Activated CD8-positive, alpha-beta memory T cell treated with anti-CD3 and anti-CD28 coated beads, Interleukin-2, amount 50 U/mL, for 24 hours (primary cell): ENCODE results near the gene C8A.

Source experiments
- DNase-seq: peaks from one replicate; pipeline ENCODE4 v3.0.0-alpha.2; 2020; ENCODE audit errors: extremely low read depth

C8A gene

GRCh38 chr1:56837244-56837939, 17.2 kb upstream of the C8A start:
- DNase-seq, result no peak

DNA sequence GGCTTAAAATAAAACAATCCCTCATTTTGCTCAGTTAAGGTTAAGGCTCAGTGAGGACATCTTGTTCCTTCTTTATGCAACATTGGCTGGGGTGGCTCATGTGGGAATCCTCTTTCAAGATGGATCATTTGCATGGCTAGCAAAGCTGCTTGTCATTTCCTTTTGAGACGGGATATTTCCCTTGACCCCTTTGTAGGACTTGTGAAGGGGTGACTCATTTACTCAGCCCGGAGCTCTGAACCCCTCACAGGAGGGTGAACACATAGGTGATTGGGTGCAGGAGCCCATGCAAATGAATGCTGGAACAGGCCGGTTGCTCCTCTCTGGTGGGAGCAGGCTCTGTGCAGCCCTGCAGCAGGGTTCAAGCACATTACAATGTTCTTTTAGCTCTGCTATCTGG, 15.8 kb upstream of the C8A start:
- no peak for DNase-seq

DNA sequence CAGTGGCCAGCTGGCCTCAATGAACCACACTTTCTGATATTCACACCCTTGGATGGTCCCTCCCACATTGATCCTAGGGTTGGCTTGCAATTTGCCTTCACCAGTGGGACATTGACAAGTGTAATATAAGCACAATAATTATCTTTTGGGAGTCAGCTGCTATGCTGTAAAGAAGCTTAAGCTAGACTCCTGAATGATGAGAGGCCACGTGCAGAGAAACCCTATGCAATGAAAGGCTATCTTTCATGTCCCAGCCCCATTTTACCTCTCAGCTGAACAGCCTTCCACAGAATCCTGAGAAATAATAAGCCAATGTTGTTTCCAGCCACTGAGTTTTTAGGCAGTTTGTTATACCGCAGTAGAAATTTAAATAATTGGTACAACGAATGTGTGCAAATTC, 11.1 kb upstream of the C8A start:
- no peak for DNase-seq

DNA sequence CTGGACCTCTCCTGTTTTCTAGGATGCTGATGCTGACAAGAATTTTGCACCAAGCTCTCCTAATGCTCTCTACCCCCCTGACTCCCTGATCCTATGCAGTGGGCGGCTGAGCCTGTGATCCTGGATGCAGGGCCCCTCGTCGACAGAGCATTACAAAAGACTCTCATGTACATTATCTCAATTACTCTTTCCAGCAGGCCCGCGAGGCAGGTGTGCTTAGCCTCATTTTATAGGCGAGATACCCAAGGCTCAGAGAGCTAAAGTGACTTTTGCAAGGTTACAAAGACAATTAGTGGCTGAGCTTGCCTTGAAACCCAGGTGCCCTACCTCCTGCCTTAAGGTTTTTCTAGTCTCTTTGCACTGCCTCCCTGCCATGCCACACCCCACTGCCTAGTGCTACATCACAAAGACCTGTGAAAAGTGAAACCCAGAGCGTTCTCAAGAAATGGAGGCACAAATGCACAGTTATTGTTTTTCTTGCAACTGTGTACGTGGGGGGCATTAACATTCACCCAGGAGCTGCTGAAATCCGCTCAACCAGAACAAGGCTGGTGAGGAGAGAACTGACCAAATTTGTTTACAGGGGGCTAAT, 10.0 kb upstream of the C8A start:
- DNase-seq, result no peak

- no peak for DNase-seq
Observed at GRCh38 chr1:56845343-56845742, 9.3 kb upstream of the C8A start.

DNA sequence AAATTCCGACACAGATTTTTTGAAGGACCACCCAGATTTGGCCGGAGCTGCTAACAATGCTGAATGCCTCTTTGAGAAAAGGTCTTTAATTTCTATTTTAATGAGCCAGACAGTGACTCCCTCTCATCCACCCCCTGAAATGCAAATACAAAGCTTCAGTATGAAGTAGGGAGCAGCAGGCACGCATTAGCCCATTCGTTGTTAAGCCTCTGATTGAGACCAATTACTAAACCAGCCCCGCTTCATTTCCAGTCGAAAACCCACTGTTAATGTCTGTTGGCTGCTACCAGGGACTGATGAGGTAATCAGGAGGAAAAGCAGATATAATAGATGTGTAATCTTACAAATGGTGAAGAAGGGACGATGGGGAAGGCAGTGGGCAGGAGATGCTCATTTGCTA, 4.8 kb upstream of the C8A start:
- no peak for DNase-seq

- DNase-seq, result no peak
Observed at GRCh38 chr1:56850411-56850810, 4.2 kb upstream of the C8A start.

GRCh38 chr1:56850922-56851321, 3.7 kb upstream of the C8A start:
- DNase-seq, result no peak

DNA sequence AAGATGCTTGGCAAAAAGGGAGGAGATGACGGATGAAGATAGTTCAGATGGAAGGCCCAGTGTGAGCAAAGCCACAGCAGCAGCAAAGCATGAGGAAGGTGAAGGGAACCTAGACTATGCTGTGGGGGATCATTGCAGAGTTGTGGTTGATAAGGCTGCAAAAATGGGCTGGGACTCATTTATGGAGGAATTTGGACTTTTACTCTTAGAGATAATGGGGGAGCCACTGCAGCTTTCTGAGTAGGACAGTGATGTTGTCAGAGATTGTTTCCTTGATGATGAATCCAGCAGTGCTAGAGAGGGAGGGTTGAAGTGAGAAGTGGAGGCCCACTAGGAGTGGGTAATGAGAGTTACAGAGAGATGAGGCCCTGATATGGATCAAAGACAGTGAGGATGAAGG, 2.1 kb upstream of the C8A start:
- DNase-seq, result no peak

DNA sequence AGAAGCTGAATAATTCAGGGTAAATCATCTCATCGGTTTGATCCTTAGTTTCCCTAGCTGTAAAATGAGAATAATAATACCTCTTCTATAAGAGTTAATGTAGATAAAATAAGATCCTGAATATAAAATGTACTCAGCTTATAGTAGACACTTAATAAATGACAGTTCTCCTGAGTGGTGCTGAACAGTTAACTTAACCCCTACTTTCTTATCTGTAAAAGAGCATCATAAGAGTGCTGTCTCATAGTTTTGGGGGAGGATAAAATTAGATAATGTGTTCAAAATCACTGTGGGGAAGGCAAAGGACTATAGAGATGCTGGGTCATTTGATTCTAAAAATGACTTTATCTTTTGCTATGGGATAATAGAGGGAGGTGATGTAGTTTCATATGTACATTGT, 593 bp downstream of the C8A start:
- no peak for DNase-seq

GRCh38 chr1:56856186-56856585, 1.6 kb downstream of the C8A start:
- no peak for DNase-seq

DNA sequence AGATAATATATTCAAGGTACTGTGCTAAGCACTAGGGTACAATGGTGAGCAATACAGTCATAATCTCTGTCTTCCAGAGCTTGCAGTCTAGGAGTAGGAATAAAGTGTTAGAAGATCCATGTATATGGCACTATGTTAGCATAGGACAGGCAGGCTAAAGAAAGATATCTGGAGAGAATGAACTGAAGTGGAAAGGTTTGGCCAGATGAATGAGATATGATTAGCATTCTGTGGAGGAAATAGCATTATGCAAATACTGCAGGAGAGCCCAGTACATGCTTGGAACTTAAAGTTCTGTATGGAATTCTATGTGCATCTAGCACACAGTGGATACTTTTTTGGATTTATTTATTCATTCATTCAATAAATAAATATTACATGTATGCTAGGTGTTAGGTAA, 4.7 kb downstream of the C8A start:
- DNase-seq, result no peak

- DNase-seq, result no peak
Observed at GRCh38 chr1:56863265-56863992, 8.8 kb downstream of the C8A start.

GRCh38 chr1:56864430-56864829, 9.8 kb downstream of the C8A start:
- DNase-seq, result no peak

- no peak for DNase-seq
Observed at GRCh38 chr1:56866656-56867055, 12.1 kb downstream of the C8A start.

DNA sequence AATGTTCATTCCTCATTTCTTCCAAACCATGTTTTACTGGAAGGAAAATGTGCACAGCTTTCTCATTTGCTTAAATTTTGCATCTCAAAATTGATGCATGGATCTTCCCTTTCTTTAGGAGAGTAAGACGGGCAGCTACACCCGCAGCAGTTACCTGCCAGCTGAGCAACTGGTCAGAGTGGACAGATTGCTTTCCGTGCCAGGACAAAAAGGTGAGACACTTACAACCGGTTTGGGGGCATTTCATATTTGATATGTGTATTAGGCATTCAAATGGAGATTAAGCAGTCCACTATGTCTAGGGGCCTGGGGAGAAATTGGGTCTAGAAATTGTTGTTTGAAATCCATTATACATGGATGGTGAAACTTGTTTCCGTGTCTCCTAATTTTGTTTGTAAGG, 12.9 kb downstream of the C8A start:
- no peak for DNase-seq

DNA sequence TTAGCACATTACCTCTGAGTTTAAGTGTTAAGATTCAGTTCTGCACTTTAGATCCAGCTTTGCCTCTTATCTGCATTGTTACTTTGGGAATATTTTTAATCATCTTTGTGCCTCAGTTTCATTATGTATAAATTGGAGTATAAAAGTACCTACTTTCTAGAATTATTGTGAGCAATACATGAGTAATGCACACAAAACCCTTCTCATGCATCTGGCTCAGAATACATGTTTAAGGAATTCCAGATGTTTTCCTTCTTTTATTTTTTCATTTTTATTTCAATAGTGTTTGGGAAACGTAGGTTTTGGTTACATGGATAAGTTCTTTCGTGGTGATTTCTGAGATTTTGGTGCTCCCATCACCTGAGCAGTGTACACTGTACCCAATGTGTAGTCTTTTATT, 14.2 kb downstream of the C8A start:
- DNase-seq, result no peak

GRCh38 chr1:56872597-56872996, 18.0 kb downstream of the C8A start:
- no peak for DNase-seq

DNA sequence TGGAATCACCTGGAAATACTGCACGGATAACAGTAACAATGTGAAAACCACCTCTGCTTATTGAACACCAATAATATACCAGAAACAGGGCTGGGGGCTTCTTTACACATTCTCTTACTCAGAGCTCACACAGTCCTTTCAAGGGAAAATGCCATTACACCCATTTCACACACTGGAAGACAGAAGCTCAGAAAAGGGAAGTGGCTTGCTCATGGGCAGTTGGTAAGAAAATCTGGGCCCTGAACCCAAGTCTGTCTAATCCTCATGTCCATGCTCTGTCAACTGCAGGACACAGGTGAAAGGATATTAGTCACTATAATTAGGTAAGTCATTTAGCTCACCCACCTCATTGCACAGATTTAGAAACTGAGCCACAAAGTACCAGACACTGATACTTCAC, 18.6 kb downstream of the C8A start:
- DNase-seq, result no peak

DNA sequence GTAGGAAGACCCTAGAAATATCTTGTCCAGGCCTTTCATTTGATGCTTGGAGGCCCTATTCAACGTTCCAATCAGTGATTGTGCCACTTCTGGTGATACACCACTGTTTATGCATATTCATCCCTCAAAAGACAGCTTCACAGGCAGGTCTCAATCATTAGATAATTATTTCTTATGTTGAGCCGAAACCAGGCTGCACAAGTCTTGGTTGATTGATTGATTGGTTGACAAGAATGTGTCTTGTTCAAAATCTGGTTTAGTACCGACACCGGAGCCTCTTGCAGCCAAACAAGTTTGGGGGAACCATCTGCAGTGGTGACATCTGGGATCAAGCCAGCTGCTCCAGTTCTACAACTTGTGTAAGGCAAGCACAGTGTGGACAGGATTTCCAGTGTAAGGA, 20.1 kb downstream of the C8A start:
- DNase-seq, result no peak

DNA sequence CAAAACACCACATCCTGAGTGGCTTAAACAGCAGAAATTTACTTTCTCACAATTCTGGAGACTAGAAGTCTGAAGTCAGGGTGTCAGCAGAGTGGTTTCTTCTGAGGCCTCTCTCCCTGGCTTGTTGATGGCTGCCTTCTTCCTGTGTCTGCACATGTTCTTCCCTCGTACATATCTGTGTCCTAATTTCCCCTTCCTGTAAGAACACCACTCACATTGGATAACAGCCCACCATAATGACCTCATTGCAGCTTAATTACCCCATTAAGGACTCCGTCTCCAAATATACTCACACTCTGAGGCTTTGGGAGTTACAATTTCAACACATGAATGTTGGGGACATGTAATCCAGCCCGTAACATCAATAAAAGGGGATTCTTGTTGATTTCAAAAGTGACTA, 23.4 kb downstream of the C8A start:
- DNase-seq, result no peak

DNA sequence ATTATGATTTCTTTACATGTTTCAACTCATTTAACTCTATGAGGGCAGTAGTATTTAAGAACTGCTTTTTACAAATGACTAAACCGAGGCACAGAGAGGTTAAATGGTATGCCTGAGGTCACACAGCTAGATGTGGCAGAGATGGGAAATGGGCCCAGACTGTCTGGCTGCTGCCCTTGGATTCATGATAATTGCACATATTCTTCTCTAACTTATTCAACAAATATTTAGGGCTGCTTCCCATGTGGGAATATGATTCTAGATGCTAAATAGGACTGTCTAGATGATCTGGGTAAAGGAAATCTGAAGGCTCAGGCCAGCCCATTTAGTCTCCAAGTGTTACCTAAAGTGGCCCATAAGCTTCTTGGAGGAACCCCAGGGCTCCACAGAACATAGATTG, 26.2 kb downstream of the C8A start:
- no peak for DNase-seq

DNA sequence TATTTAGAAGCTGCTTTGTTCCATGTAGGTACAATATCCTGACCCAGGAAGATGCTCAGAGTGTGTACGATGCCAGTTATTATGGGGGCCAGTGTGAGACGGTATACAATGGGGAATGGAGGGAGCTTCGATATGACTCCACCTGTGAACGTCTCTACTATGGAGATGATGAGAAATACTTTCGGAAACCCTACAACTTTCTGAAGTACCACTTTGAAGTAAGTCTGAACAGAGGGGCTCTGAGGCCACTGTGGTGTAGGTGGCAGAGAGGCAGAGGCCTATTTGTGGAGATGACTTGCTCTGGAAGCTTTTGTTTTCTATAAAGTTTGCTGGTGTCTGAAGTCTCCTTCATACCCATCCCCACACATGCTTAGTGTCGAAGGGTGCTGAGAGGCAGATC, 26.8 kb downstream of the C8A start:
- DNase-seq, result no peak
